Spinal cord (tissue), 10 donors: ENCODE results near the gene GCNT3. TPM values are rescaled to one million over a fixed set of nuclear protein-coding genes. Genes with fewer than 3 reads are reported as not detected.
"Not testable (repeated sequence)": the region's sequence is repeated elsewhere in the genome, so short reads cannot be mapped to it uniquely, and the experiment has no call there.

Experiments
- DNase-seq, 6 donors: peaks; one replicate each; pipeline versions ENCODE4 v3.0.0 to v3.0.0-alpha.2; 2013 to 2015; ENCODE audit warnings: low spot score in 6 of 6, low read depth in 4 of 6
- H3K27ac ChIP-seq: one replicate; pipeline ENCODE4 v1.5.1; 2013; ENCODE audit warnings: low read depth, low read length, control low read depth
- H3K27me3 ChIP-seq: one replicate; pipeline ENCODE4 v1.6.1; 2013; ENCODE audit warnings: low read length; ENCODE audit not compliant: control insufficient read depth, insufficient read depth
- H3K36me3 ChIP-seq: one replicate; pipeline ENCODE4 v1.6.1; 2013; ENCODE audit warnings: low read length; ENCODE audit not compliant: control insufficient read depth, insufficient read depth
- H3K4me1 ChIP-seq: one replicate; pipeline ENCODE4 v1.6.1; 2013; ENCODE audit warnings: low read length; ENCODE audit not compliant: control insufficient read depth, insufficient read depth
- H3K4me3 ChIP-seq: one replicate; pipeline ENCODE4 v1.5.1; 2013; ENCODE audit warnings: low read depth, low read length, control low read depth
- H3K9me3 ChIP-seq: one replicate; pipeline ENCODE4 v1.6.1; 2013; ENCODE audit warnings: low read length; ENCODE audit not compliant: control insufficient read depth, insufficient read depth
- WGBS: methylation state at CpG from one replicate; pipeline ENCODE4 v1.1.5; 2013; ENCODE audit warnings: missing lambda C conversion rate; ENCODE audit not compliant: insufficient coverage; 5-methylcytosine and 5-hydroxymethylcytosine counted together
- polyA plus RNA-seq, 2 donors: library from polyadenylated mRNA; unstranded; fragments of 120-200 nt; gene quantifications; one replicate each; pipeline ENCODE4 v1.2.1, GENCODE V29; 2013; ENCODE audit not compliant: insufficient read length in 2 of 2
- total RNA-seq, 2 donors: library from RNA; depleted of rRNA in 1 of 2; stranded (reverse); fragments of 120-200 nt in 1 of 2; fragments of >200 nt in 1 of 2; gene quantifications; one replicate each; pipeline versions ENCODE4 v1.2.3 to v1.2.4, GENCODE V29; 2013 to 2014
- donor health status: healthy.

GCNT3 gene
- total and polyA plus RNA-seq, 4 donors: 0.10 to 1.1 (median 0.28) TPM

DNA sequence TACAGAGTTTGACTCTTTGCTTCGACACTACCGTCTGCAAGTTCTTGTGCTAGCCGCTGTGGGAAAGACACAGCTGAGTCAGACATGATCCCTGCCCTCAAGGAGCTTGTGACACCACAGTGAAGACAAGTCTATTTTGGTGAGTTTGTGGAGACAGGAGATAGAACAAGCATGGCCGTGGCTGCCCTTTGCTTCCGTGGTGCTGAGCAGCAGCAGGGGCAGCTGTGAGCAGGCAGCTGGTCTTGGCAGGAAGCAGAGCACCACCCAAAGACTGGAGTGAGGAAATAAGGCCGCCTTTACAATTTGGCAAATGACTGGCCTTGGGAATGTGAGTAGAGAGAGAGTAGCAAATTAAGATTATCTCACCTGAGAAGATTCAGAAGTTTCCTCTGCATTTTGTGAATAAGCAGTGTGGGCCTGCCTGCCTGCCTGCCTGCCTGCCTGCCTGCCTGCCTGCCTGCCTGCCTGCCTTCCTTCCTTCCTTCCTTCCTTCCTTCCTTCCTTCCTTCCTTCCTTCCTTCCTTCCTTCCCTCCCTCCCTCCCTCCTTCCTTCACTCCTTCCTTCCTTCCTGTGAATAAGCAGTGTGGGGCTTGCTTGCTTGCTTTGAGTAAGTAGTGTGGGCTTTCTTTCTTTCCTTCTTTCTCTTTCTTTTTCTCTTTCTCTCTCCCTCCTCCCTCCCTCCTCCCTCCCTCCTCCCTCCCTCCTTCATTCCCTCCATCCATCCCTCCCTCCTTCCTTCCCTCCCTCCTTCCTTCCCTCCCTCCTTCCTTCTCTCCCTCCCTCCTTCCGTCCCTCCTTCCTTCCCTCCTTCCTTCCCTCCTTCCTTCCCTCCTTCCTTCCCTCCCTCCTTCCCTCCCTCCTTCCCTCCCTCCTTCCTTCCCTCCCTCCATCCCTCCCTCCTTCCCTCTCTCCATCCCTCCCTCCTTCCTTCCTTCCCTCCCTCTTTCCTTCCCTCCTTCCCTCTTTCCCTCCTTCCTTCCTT lies 1.6 kb upstream of the GCNT3 start:
- H3K4me3 ChIP-seq: no peak overlapping the region
- H3K27me3 ChIP-seq: no peaks in the 10 kb centered on the region
- no peaks in the 10 kb centered on the region for H3K36me3 ChIP-seq
- H3K9me3 ChIP-seq: no peaks in the 10 kb centered on the region
- no peak overlapping the region for H3K27ac ChIP-seq
- no peaks in the 10 kb centered on the region for H3K4me1 ChIP-seq
- WGBS: 82% methylated on average over 6 of the region's 7 CpGs
- DNase-seq: no peak

DNA sequence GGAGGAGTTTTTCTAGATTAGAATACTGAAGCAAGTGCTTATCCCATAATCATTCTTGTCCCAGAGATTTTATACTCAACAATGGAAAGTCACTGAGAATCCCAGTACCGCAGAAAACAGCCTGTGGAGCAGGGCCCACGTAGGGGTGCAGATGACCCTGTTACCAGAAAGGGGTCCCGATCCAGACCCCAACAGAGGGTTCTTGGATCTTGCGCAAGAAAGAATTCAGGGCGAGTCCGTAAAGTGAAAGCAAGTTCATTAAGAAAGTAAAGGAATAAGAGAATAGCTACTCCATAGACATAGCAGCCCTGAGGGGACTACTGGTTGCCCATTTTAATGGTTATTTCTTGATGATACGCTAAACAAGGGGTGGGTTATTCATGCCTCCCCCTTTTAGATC lies 2.6 kb downstream of the GCNT3 start:
- Histone ChIP-seq H3K36me3 (no peaks in the 10 kb centered on the region), H3K4me3 (no peak overlapping the region), H3K27ac (no peak overlapping the region), H3K4me1 (no peaks in the 10 kb centered on the region), H3K9me3 (no peaks in the 10 kb centered on the region), H3K27me3 (no peaks in the 10 kb centered on the region)
- DNase-seq: no peak
- WGBS: 92% methylated on average over 6 of the region's 7 CpGs

DNA sequence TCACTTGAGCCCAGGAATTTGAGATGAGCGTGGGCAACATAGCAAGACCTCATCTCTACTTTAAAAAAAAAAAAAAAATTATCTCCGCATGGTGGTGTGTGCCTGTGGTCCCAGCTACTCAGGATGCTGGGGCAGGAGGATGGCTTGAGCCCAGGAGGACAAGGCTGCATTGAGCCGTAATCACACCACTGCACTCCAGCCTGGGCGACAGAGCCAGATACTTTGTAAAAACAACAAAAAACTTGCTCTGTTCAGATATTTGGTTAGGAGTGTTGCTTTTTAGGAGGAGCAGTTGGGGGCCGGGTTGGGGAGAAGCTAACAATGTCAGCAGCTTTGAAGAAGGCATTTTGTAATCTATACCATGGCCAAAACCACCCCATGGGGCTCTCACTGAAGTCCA lies 4.1 kb downstream of the GCNT3 start:
- Histone ChIP-seq H3K9me3 (no peaks in the 10 kb centered on the region), H3K27me3 (no peaks in the 10 kb centered on the region), H3K36me3 (no peaks in the 10 kb centered on the region), H3K27ac (no peak overlapping the region), H3K4me3 (no peak overlapping the region), H3K4me1 (no peaks in the 10 kb centered on the region)
- peak in 2 of 6 donors; percentile 5 to 32 for DNase-seq
- WGBS: no CpG with 5 or more reads among the region's 5 CpGs

DNA sequence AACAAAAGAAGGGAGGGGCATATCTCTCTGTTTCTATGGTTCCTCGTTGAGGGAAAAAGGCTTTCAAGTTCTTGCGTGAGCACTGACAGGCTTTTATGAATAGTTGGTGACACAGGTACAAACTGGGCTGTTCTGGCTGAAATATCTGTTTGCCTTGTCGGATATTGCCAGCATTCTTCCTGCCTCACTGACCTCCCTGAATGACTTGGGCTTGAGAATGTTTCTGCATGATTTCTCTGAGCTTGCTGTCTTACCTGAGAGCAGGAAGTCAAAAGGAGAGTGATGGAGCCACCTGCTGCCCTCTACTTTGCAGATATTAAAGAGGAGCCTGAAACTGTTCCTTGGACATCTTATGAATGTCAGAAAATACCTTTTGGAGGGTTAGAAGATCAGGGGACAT lies 4.8 kb downstream of the GCNT3 start:
- Histone ChIP-seq H3K9me3 (no peaks in the 10 kb centered on the region), H3K27ac (no peak overlapping the region), H3K4me3 (no peak overlapping the region), H3K36me3 (no peaks in the 10 kb centered on the region), H3K27me3 (no peaks in the 10 kb centered on the region), H3K4me1 (no peaks in the 10 kb centered on the region)
- WGBS: 54% methylated on average over 2 of the region's 3 CpGs
- DNase-seq: peak in 2 of 6 donors; percentile 7 to 20

DNA sequence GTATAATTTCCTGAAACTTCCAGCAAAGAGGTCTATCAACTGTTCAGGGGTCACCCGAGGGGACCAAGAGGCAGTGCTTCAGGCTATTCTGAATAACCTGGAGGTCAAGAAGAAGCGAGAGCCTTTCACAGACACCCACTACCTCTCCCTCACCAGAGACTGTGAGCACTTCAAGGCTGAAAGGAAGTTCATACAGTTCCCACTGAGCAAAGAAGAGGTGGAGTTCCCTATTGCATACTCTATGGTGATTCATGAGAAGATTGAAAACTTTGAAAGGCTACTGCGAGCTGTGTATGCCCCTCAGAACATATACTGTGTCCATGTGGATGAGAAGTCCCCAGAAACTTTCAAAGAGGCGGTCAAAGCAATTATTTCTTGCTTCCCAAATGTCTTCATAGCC lies 6.8 kb downstream of the GCNT3 start:
- H3K4me3 ChIP-seq: no peak overlapping the region
- DNase-seq: no peak
- no peak overlapping the region for H3K27ac ChIP-seq
- H3K36me3 ChIP-seq: no peaks in the 10 kb centered on the region
- no peaks in the 10 kb centered on the region for H3K4me1 ChIP-seq
- H3K9me3 ChIP-seq: no peaks in the 10 kb centered on the region
- no peaks in the 10 kb centered on the region for H3K27me3 ChIP-seq
- 89% methylated on average over 4 of the region's 4 CpGs for WGBS

DNA sequence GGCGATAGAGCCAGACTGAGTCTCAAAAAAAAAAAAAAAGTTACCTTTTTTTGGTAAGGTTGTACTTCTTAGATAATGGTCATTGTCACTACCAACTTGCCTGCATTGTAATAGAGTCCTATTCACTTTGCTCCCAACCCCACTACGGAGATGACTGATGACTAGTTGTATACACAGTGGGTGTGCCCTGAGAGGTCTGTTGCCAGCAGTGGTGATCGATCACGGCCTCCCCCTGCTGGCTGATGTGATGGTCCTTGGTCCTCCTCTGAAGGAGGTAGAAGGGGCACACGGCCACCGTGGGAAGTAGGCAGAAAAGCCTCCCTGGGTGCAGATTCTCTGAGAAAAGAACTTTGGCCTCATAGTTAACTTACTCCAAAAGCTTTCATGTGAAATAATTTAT lies 10.7 kb downstream of the GCNT3 start:
- no peaks in the 10 kb centered on the region for H3K36me3 ChIP-seq
- H3K4me1 ChIP-seq: no peaks in the 10 kb centered on the region
- DNase-seq: no peak
- H3K27me3 ChIP-seq: no peaks in the 10 kb centered on the region
- no peak overlapping the region for H3K4me3 ChIP-seq
- H3K27ac ChIP-seq: no peak overlapping the region
- H3K9me3 ChIP-seq: no peaks in the 10 kb centered on the region
- WGBS: no CpG with 5 or more reads among the region's 6 CpGs

DNA sequence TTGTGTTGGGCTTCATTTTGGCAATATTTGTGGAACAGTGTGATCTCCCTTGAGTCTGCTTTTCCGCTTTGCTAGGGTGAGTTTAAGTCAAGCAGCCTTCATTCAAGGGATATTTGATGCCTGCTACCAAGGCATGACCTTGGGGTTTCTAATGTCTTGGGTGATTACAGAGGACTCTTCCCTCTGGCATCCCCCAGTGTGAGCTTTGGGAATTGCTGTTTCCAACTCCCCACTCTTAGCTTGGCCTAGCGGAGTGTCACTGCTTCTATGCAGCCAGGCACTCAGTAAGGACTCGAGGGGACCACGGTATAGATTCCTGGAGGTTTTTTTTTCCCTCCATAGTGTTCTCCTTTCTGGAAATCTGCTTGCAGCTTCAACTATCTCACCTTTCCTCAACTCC lies 21.1 kb downstream of the GCNT3 start:
- Histone ChIP-seq H3K36me3 (no peaks in the 10 kb centered on the region), H3K9me3 (no peaks in the 10 kb centered on the region), H3K27ac (no peak overlapping the region), H3K4me3 (no peak overlapping the region), H3K27me3 (no peaks in the 10 kb centered on the region), H3K4me1 (no peaks in the 10 kb centered on the region)
- DNase-seq: no peak
- WGBS: 64% methylated on average over 2 of the region's 4 CpGs

DNA sequence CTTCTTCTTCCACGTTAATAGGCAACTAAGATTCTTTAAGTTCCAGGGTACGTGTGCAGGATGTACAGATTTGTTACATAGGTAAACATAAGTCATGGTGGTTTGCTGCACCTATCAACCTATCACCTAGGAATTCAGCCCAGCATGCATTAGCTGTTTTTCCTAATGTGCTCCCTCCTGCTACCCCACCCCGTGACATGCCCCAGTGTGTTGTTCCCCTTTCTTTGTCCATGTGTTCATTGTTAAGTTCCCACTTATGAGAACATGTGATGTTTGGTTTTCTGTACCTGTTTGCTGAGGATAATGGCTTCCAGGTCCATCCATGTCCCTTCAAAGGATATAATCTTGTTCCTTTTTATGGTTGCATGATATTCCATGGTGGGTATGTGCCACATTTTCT lies 24.6 kb downstream of the GCNT3 start:
- no peaks in the 10 kb centered on the region for H3K9me3 ChIP-seq
- H3K4me3 ChIP-seq: no peak overlapping the region
- DNase-seq: no peak
- no peak overlapping the region for H3K27ac ChIP-seq
- no peaks in the 10 kb centered on the region for H3K4me1 ChIP-seq
- no peaks in the 10 kb centered on the region for H3K27me3 ChIP-seq
- WGBS: no CpG with 5 or more reads among the region's 3 CpGs
- peaks cover 7% of the 10 kb centered on the region for H3K36me3 ChIP-seq

DNA sequence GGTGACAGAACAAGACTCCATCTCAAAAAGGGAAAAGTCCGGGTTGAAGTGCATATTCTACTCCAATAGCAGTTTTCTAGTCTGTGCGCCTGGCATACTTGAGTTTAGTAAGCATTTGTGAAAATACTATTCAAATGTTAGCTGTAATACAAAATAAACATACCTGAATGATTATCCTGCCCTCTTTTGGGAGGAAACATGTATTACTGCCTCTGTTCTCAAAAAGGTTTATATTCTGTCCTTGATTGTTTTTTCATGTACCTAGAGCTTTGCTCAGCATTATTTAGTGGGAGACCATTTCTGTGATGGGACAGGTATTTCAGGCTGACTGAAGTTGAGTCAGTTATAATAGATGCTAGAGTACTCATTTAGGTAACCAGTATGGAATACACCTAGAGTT lies 25.9 kb downstream of the GCNT3 start:
- WGBS: no CpG with 5 or more reads among the region's 2 CpGs
- H3K9me3 ChIP-seq, H3K27ac ChIP-seq, H3K36me3 ChIP-seq, H3K4me3 ChIP-seq, H3K27me3 ChIP-seq, H3K4me1 ChIP-seq: not testable (repeated sequence)
- peak in 1 of 6 donors; percentile 4 for DNase-seq

DNA sequence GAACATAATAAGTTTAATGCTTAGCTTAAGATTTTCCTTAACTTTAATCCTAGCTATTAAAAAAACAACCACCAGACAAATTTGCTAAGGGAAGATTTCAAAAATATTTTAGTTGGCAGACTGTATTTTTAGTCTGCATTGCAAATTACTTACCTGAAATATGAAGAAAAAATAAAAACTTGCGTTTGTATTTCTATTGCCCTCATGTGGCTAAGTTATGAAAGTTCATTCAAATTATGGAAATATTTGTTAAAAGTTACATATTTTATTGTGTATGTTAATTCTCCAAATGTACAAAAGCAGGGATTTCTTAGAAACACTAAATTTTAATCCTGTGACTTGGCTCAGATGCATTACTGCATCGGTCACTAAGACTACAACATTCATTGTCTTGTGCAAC lies 30.8 kb downstream of the GCNT3 start:
- no peaks in the 10 kb centered on the region for H3K4me1 ChIP-seq
- H3K4me3 ChIP-seq: no peak overlapping the region
- H3K9me3 ChIP-seq: no peaks in the 10 kb centered on the region
- H3K27ac ChIP-seq: no peak overlapping the region
- peaks cover 16% of the 10 kb centered on the region for H3K36me3 ChIP-seq
- H3K27me3 ChIP-seq: no peaks in the 10 kb centered on the region
- WGBS: no CpG with 5 or more reads among the region's 2 CpGs
- DNase-seq: no peak
